SK-N-SH (cell line): ENCODE results near the gene ACTR1A. TPM values are rescaled to one million over a fixed set of nuclear protein-coding genes. Genes with fewer than 3 reads are reported as not detected.

ENCODE experiments used
- CTCF ChIA-PET: fragments of 300-600, 350-600 bp; formaldehyde crosslinking; extraction: SDS; loops from one replicate; lab custom pipeline; 2021; lab: Yijun Ruan, JAX
- POLR2A ChIA-PET: fragments of 350-600 bp; sonication (Branson Sonifier 250); formaldehyde crosslinking; extraction: SDS; loops from one replicate; lab custom pipeline; 2020; ENCODE audit warnings: antibody characterized with exemption, inconsistent platforms; lab: Yijun Ruan, JAX
- DNase-seq: peaks from one replicate; pipeline ENCODE4 v3.0.0; 2012
- H2AFZ ChIP-seq: fragments of 200-600 bp; sonication (generic); 2 replicates; pipeline ENCODE4 v1.8.1; 2016; ENCODE audit warnings: antibody characterized with exemption, mild to moderate bottlenecking, low read depth
- H3F3A ChIP-seq: fragments of 200-600 bp; sonication (generic); replicated peaks from 2 replicates; pipeline ENCODE3; 2016; ENCODE audit warnings: antibody characterized with exemption, mild to moderate bottlenecking; ENCODE audit not compliant: insufficient read depth
- H3K27ac ChIP-seq, 2 experiments: fragments of 200-500 bp in 1 of 2; fragments of 200-600 bp in 1 of 2; sonication (Bioruptor generic) in 1 of 2; sonication (generic), shearing (Covaris generic) in 1 of 2; 2 replicates each; pipeline versions ENCODE4 v1.5.1 to v1.6.1; 2014 to 2016; ENCODE audit warnings: low read depth in 2 of 2, inconsistent platforms in 1 of 2, low read length in 1 of 2, mild to moderate bottlenecking in 1 of 2, mixed read lengths in 1 of 2
- H3K27me3 ChIP-seq: fragments of 200-600 bp; sonication (generic), shearing (Covaris generic); 2 replicates; pipeline ENCODE4 v1.6.1; 2016; ENCODE audit warnings: mixed run types; ENCODE audit not compliant: insufficient read depth
- H3K36me3 ChIP-seq, 2 experiments: fragments of 200-500 bp in 1 of 2; fragments of 200-600 bp in 1 of 2; sonication (Bioruptor generic) in 1 of 2; sonication (generic) in 1 of 2; replicated peaks in 1 of 2; 2 replicates each; pipeline versions ENCODE3 to v1.5.1; 2014 to 2016; ENCODE audit warnings: low read length in 1 of 2, mild to moderate bottlenecking in 1 of 2; ENCODE audit not compliant: insufficient read depth in 2 of 2, control insufficient read depth in 1 of 2
- H3K4me1 ChIP-seq, 2 experiments: fragments of 200-500 bp in 1 of 2; fragments of 200-600 bp in 1 of 2; sonication (Bioruptor generic) in 1 of 2; sonication (generic), shearing (Covaris generic) in 1 of 2; 2 replicates each; pipeline versions ENCODE4 v1.5.1 to v1.6.1; 2014 to 2016; ENCODE audit warnings: low read depth in 1 of 2, low read length in 1 of 2, mixed run types in 1 of 2; ENCODE audit not compliant: insufficient read depth in 2 of 2, control insufficient read depth in 1 of 2
- H3K4me2 ChIP-seq: fragments of 200-600 bp; sonication (generic), shearing (Covaris generic); 2 replicates; pipeline ENCODE4 v1.6.1; 2017; ENCODE audit warnings: mixed run types
- H3K4me3 ChIP-seq, 2 experiments: fragments of 200-500 bp in 1 of 2; fragments of 200-600 bp in 1 of 2; sonication (Bioruptor generic) in 1 of 2; sonication (generic), shearing (Covaris generic) in 1 of 2; 2 replicates each; pipeline versions ENCODE4 v1.5.1 to v1.8.1; 2014 to 2016; ENCODE audit warnings: low read depth in 2 of 2, inconsistent platforms in 1 of 2, low read length in 1 of 2, mild to moderate bottlenecking in 1 of 2, mixed read lengths in 1 of 2, moderate library complexity in 1 of 2
- H3K79me2 ChIP-seq: fragments of 200-600 bp; sonication (generic); 2 replicates; pipeline ENCODE4 v1.8.1; 2017; ENCODE audit warnings: mild to moderate bottlenecking; ENCODE audit not compliant: insufficient read depth
- H3K9ac ChIP-seq: fragments of 200-600 bp; sonication (generic); 2 replicates; pipeline ENCODE4 v1.6.1; 2017; ENCODE audit warnings: mixed run types
- H3K9me2 ChIP-seq: fragments of 200-600 bp; sonication (generic); 2 replicates; pipeline ENCODE4 v1.6.1; 2017; ENCODE audit warnings: mixed run types
- H3K9me3 ChIP-seq: fragments of 200-600 bp; sonication (generic); 2 replicates; pipeline ENCODE4 v1.6.1; 2017; ENCODE audit warnings: mixed run types, mild to moderate bottlenecking, moderate library complexity
- H4K20me1 ChIP-seq: fragments of 200-600 bp; sonication (generic); 2 replicates; pipeline ENCODE4 v1.6.1; 2017; ENCODE audit warnings: mild to moderate bottlenecking, mixed run types; ENCODE audit not compliant: insufficient read depth
- ELF1 ChIP-seq: IDR thresholded peaks from 2 replicates; pipeline ENCODE4 v1.4.0; 2012
- EP300 ChIP-seq, 2 experiments: IDR thresholded peaks; 2 replicates each; pipeline versions ENCODE4 v1.4.0 to v1.6.1; 2012; ENCODE audit warnings: borderline replicate concordance in 1 of 2, low read depth in 1 of 2, low read length in 1 of 2
- EZH2phosphoT487 ChIP-seq: fragments of 200-600 bp; sonication (generic); IDR thresholded peaks from 2 replicates; pipeline ENCODE4 v1.6.1; 2017; ENCODE audit warnings: low read depth, mixed run types, mild to moderate bottlenecking, antibody characterized with exemption, moderate library complexity, borderline replicate concordance
- FOSL2 ChIP-seq: IDR thresholded peaks from 2 replicates; pipeline ENCODE4 v1.4.0; 2012; ENCODE audit warnings: low read depth, mild to moderate bottlenecking, moderate library complexity, borderline replicate concordance
- FOXJ3 ChIP-seq: sonication (generic); formaldehyde crosslinking; IDR thresholded peaks from 2 replicates; pipeline ENCODE4 v1.5.1; 2020; ENCODE audit warnings: mild to moderate bottlenecking, missing genetic modification reagents
- FOXM1 ChIP-seq: IDR thresholded peaks from 2 replicates; pipeline ENCODE4 v1.4.0; 2012; ENCODE audit warnings: low read depth, mild to moderate bottlenecking
- GABPA ChIP-seq: IDR thresholded peaks from 2 replicates; pipeline ENCODE4 v1.4.0; 2012; ENCODE audit warnings: low read depth, mild to moderate bottlenecking
- JUND ChIP-seq: IDR thresholded peaks from 2 replicates; pipeline ENCODE4 v1.4.0; 2012
- MEF2A ChIP-seq: IDR thresholded peaks from 2 replicates; pipeline ENCODE4 v1.4.0; 2012; ENCODE audit warnings: low read depth, borderline replicate concordance
- MXI1 ChIP-seq: IDR thresholded peaks from 2 replicates; pipeline ENCODE4 v1.6.1; 2012; ENCODE audit warnings: mild to moderate bottlenecking, low read depth, low read length, improper control_type of control experiment
- NFIC ChIP-seq: IDR thresholded peaks from 2 replicates; pipeline ENCODE4 v1.4.0; 2012; ENCODE audit warnings: borderline replicate concordance
- NRF1 ChIP-seq: IDR thresholded peaks from 2 replicates; pipeline ENCODE4 v1.6.1; 2012; ENCODE audit warnings: low read depth, mild to moderate bottlenecking, low read length
- POLR2AphosphoS5 ChIP-seq: IDR thresholded peaks from 2 replicates; pipeline ENCODE4 v1.6.1; 2012; ENCODE audit warnings: low read depth, low read length
- RCOR1 ChIP-seq: fragments of 150-350 bp; IDR thresholded peaks from 2 replicates; pipeline ENCODE4 v1.6.1; 2017; ENCODE audit warnings: antibody characterized with exemption, low read length
- SIN3A ChIP-seq: IDR thresholded peaks from 2 replicates; pipeline ENCODE4 v1.6.1; 2012; ENCODE audit warnings: low read depth, mild to moderate bottlenecking, low read length, moderate library complexity, borderline replicate concordance
- SMC3 ChIP-seq: IDR thresholded peaks from 2 replicates; pipeline ENCODE4 v1.6.1; 2012; ENCODE audit warnings: low read depth, low read length, improper control_type of control experiment
- TAF1 ChIP-seq: IDR thresholded peaks from 2 replicates; pipeline ENCODE4 v1.6.1; 2012; ENCODE audit warnings: low read depth, mild to moderate bottlenecking, low read length, moderate library complexity, borderline replicate concordance
- TCF12 ChIP-seq: IDR thresholded peaks from 2 replicates; pipeline ENCODE4 v1.4.0; 2012
- YY1 ChIP-seq: IDR thresholded peaks from 2 replicates; pipeline ENCODE4 v1.4.0; 2012; ENCODE audit warnings: low read depth, mild to moderate bottlenecking
- WGBS: methylation state at CpG from one replicate; pipeline ENCODE4 v1.1.6; 2017; ENCODE audit warnings: low lambda C conversion rate; 5-methylcytosine and 5-hydroxymethylcytosine counted together
- polyA plus RNA-seq, 3 experiments: library from polyadenylated mRNA; depleted of rRNA; stranded (reverse); fragments of >200 nt; gene quantifications; 2 replicates each; pipeline ENCODE4 v1.2.3, GENCODE V29; 2012
- TF ChIP-seq, protein P1 (sequence below): IDR thresholded peaks from 2 replicates; pipeline ENCODE4 v1.6.1; 2012; ENCODE audit warnings: mild to moderate bottlenecking, low read depth, low read length, moderate library complexity
- TF ChIP-seq, protein P2 (sequence below): IDR thresholded peaks from 2 replicates; pipeline ENCODE4 v1.4.0; 2012; ENCODE audit warnings: low read depth
- TF ChIP-seq, protein P3 (sequence below): IDR thresholded peaks from 2 replicates; pipeline ENCODE4; 2012
- TF ChIP-seq, protein P4 (sequence below): IDR thresholded peaks from 2 replicates; pipeline ENCODE4 v1.4.0; 2012; ENCODE audit warnings: low read depth, borderline replicate concordance
- TF ChIP-seq, protein P5 (sequence below): fragments of 150-350 bp; IDR thresholded peaks from 2 replicates; pipeline ENCODE4 v1.6.1; 2016; ENCODE audit warnings: mild to moderate bottlenecking, low read depth, low read length
- TF ChIP-seq, protein P6 (sequence below): fragments of 150-350 bp; IDR thresholded peaks from 2 replicates; pipeline ENCODE4 v1.6.1; 2017; ENCODE audit warnings: antibody characterized with exemption, low read length, low read depth, borderline replicate concordance

ACTR1A gene
- polyA plus RNA-seq, 1 of the 3 experiments (the other 2 are of a cell fraction), result 106 TPM

DNA sequence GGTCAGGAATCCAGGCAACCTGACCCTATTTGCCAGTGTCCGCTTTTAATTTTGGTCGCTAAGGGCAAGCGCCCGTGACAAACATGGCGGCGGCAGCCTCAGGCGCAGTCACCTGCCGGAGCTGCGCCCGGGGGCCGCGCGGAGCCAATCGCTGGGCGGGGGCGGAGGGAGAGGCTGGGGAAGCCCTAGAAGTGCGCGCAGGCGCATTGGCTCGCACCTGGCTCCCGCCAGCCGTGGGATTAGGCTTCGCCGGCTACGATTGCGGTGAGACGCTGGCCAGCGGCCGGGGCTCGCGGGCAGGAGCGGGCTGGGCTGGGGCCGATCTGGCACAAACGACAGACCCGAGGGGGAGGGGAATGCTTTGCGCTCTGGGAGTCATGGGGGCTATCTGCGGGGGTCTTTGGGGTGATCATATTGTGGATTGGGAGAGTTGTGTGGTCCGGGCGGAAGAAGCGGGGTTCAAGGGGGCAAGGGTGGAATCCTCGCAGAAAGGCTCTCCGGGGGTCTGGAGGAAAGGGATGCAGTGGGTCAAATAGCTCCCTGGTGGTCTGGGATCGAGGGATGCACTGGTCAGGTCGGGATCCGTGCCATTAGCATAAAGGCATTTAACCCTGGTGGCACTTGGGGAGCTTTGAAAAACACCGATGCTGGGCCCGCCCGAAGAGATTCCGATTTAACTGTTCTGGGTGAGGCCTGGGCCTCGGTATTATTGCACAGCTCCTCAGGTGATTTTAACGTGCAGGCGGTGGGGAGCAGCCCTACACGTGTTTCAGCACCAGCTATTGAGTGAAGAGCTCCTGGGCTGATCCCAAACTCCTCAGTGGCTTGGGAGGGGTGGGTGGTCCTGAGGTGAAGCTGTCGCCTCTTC lies 41.1 kb downstream of the ACTR1A start:
- Histone ChIP-seq H3F3A (peaks cover 5% of the 10 kb centered on the region), H2AFZ (peak overlapping the region; percentile 81), H3K9ac (peak overlapping the region; percentile 52), H3K79me2 (no peaks in the 10 kb centered on the region), H3K27me3 (no peaks in the 10 kb centered on the region), H3K27ac (peak overlapping the region in 1 of 2 experiments; percentile 58; a peak in 1 of 4 replicates), H3K36me3 (no peaks in the 10 kb centered on the region), H3K9me3 (no peaks in the 10 kb centered on the region), H3K9me2 (no peaks in the 10 kb centered on the region), H3K4me2 (peak overlapping the region; percentile 94), H4K20me1 (no peaks in the 10 kb centered on the region), H3K4me1 (peaks cover 0 to 10% of the 10 kb centered on the region in 2 experiments; a peak in 1 of 4 replicates), H3K4me3 (peak overlapping the region; percentile 55 to 74)
- WGBS, result 2% methylated on average over 38 of the region's 54 CpGs
- DNase-seq, result peak; percentile 99
- POLR2A ChIA-PET, result interaction anchor here (0.6 to 2.8 kb wide), 7 partner anchors 10 to 41 kb away, joined by 3 to 27 read pairs (median 4); partner anchors contain the start of genes C10orf95, CUEDC2 and FBXL15
- CTCF ChIA-PET, result interaction anchor here (0.7 to 3.9 kb wide), 16 partner anchors 9 to 1468 kb away, joined by 3 to 27 read pairs (median 4); partner anchors contain the start of genes C10orf95 and CUEDC2
- TF ChIP-seq JUND (no peak), FOXM1 (no peak), SMC3 (no peak), EP300 (IDR thresholded peaks at IDR 0.05; ENCODE audit: borderline replicate concordance in 1 of 2, low read depth in 1 of 2, low read length in 1 of 2) (no peak), POLR2AphosphoS5 (0 out of 2 replicates have a peak, but pooled peaks have one; percentile 23), GABPA (peak; percentile 30; the same call in 1 of the 2 replicates), EZH2phosphoT487 (no peak), TCF12 (no peak; the same call in 1 of the 2 replicates), RCOR1 (no peak), MEF2A (no peak), TAF1 (peak; percentile 78), NFIC (no peak), MXI1 (peak; percentile 54; the same call in 1 of the 2 replicates), NRF1 (peak; percentile 76), SIN3A (no peak), FOSL2 (no peak), YY1 (peak; percentile 99), ELF1 (no peak), FOXJ3 (CRISPR knock-in tag) (no peak)
- TF ChIP-seq, protein P1, sequence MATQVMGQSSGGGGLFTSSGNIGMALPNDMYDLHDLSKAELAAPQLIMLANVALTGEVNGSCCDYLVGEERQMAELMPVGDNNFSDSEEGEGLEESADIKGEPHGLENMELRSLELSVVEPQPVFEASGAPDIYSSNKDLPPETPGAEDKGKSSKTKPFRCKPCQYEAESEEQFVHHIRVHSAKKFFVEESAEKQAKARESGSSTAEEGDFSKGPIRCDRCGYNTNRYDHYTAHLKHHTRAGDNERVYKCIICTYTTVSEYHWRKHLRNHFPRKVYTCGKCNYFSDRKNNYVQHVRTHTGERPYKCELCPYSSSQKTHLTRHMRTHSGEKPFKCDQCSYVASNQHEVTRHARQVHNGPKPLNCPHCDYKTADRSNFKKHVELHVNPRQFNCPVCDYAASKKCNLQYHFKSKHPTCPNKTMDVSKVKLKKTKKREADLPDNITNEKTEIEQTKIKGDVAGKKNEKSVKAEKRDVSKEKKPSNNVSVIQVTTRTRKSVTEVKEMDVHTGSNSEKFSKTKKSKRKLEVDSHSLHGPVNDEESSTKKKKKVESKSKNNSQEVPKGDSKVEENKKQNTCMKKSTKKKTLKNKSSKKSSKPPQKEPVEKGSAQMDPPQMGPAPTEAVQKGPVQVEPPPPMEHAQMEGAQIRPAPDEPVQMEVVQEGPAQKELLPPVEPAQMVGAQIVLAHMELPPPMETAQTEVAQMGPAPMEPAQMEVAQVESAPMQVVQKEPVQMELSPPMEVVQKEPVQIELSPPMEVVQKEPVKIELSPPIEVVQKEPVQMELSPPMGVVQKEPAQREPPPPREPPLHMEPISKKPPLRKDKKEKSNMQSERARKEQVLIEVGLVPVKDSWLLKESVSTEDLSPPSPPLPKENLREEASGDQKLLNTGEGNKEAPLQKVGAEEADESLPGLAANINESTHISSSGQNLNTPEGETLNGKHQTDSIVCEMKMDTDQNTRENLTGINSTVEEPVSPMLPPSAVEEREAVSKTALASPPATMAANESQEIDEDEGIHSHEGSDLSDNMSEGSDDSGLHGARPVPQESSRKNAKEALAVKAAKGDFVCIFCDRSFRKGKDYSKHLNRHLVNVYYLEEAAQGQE, result peak; percentile 85
- TF ChIP-seq, protein P2, sequence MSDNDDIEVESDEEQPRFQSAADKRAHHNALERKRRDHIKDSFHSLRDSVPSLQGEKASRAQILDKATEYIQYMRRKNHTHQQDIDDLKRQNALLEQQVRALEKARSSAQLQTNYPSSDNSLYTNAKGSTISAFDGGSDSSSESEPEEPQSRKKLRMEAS, result peak; percentile 52; the same call in 1 of the 2 replicates
- TF ChIP-seq, protein P3, sequence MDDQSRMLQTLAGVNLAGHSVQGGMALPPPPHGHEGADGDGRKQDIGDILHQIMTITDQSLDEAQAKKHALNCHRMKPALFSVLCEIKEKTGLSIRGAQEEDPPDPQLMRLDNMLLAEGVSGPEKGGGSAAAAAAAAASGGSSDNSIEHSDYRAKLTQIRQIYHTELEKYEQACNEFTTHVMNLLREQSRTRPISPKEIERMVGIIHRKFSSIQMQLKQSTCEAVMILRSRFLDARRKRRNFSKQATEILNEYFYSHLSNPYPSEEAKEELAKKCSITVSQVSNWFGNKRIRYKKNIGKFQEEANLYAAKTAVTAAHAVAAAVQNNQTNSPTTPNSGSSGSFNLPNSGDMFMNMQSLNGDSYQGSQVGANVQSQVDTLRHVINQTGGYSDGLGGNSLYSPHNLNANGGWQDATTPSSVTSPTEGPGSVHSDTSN, result no peak
- TF ChIP-seq, protein P4, sequence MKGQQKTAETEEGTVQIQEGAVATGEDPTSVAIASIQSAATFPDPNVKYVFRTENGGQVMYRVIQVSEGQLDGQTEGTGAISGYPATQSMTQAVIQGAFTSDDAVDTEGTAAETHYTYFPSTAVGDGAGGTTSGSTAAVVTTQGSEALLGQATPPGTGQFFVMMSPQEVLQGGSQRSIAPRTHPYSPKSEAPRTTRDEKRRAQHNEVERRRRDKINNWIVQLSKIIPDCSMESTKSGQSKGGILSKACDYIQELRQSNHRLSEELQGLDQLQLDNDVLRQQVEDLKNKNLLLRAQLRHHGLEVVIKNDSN, result peak; percentile 91
- TF ChIP-seq, protein P5, sequence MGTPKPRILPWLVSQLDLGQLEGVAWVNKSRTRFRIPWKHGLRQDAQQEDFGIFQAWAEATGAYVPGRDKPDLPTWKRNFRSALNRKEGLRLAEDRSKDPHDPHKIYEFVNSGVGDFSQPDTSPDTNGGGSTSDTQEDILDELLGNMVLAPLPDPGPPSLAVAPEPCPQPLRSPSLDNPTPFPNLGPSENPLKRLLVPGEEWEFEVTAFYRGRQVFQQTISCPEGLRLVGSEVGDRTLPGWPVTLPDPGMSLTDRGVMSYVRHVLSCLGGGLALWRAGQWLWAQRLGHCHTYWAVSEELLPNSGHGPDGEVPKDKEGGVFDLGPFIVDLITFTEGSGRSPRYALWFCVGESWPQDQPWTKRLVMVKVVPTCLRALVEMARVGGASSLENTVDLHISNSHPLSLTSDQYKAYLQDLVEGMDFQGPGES, result no peak
- TF ChIP-seq, protein P6, sequence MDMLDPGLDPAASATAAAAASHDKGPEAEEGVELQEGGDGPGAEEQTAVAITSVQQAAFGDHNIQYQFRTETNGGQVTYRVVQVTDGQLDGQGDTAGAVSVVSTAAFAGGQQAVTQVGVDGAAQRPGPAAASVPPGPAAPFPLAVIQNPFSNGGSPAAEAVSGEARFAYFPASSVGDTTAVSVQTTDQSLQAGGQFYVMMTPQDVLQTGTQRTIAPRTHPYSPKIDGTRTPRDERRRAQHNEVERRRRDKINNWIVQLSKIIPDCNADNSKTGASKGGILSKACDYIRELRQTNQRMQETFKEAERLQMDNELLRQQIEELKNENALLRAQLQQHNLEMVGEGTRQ, result peak; percentile 50; the same call in 1 of the 2 replicates
